HepG2 (cell line): ENCODE data around the gene NLRC5. TPM values are rescaled to one million over a fixed set of nuclear protein-coding genes. Genes with fewer than 3 reads are reported as not detected.

Experiments
- CBFB ChIP-seq: sonication (generic); formaldehyde crosslinking; IDR thresholded peaks from 2 replicates; pipeline ENCODE4 v1.4.0; 2020; ENCODE audit warnings: missing genetic modification reagents
- DMTF1 ChIP-seq: sonication (generic); formaldehyde crosslinking; IDR thresholded peaks from 2 replicates; pipeline ENCODE4 v1.4.0; 2020; ENCODE audit warnings: mild to moderate bottlenecking, missing genetic modification reagents
- FOXM1 ChIP-seq: sonication (generic); formaldehyde crosslinking; IDR thresholded peaks from 2 replicates; pipeline ENCODE4 v1.5.0; 2020; ENCODE audit warnings: missing genetic modification reagents
- HDAC2 ChIP-seq: sonication (generic); formaldehyde crosslinking; IDR thresholded peaks from 2 replicates; pipeline ENCODE4 v1.4.0; 2020; ENCODE audit warnings: missing genetic modification reagents
- KAT7 ChIP-seq: IDR thresholded peaks from 2 replicates; pipeline ENCODE4 v1.6.1; 2018; ENCODE audit warnings: borderline replicate concordance, missing compliant biosample characterization
- REPIN1 ChIP-seq: sonication (generic); formaldehyde crosslinking; IDR thresholded peaks from 2 replicates; pipeline ENCODE4 v1.8.0; 2022; ENCODE audit warnings: missing genetic modification reagents, low read depth, mild to moderate bottlenecking, borderline replicate concordance
- RFX5 ChIP-seq: IDR thresholded peaks from 2 replicates; pipeline ENCODE4 v1.6.1; 2011; ENCODE audit warnings: low read depth, low read length, improper control_type of control experiment
- SIN3A ChIP-seq: IDR thresholded peaks from 2 replicates; pipeline ENCODE4 v1.6.1; 2011; ENCODE audit warnings: low read depth, mild to moderate bottlenecking, control low read depth, low read length, borderline replicate concordance
- ZEB1 ChIP-seq: IDR thresholded peaks from 2 replicates; pipeline ENCODE4 v1.6.1; 2012; ENCODE audit warnings: mild to moderate bottlenecking, low read depth, inconsistent platforms; ENCODE audit not compliant: insufficient replicate concordance
- ZFP90 ChIP-seq: sonication (generic); formaldehyde crosslinking; IDR thresholded peaks from 2 replicates; pipeline ENCODE4 v1.8.0; 2022; ENCODE audit warnings: missing genetic modification reagents, mild to moderate bottlenecking, inconsistent platforms, borderline replicate concordance
- ZHX1 ChIP-seq: sonication (generic); formaldehyde crosslinking; IDR thresholded peaks from 2 replicates; pipeline ENCODE4 v1.8.1; 2022; ENCODE audit warnings: low read depth, mild to moderate bottlenecking, missing genetic modification reagents
- ZNF260 ChIP-seq: sonication (generic); formaldehyde crosslinking; IDR thresholded peaks from 2 replicates; pipeline ENCODE4 v1.4.0; 2020; ENCODE audit warnings: missing genetic modification reagents, low read depth, mild to moderate bottlenecking, borderline replicate concordance
- ZNF3 ChIP-seq: IDR thresholded peaks from 2 replicates; pipeline ENCODE4 v1.7.0; 2017; ENCODE audit warnings: inconsistent platforms
- ZNF317 ChIP-seq: sonication (generic); formaldehyde crosslinking; IDR thresholded peaks from 2 replicates; pipeline ENCODE4 v1.5.0; 2020; ENCODE audit warnings: mild to moderate bottlenecking, missing genetic modification reagents
- ZNF790 ChIP-seq: sonication (generic); formaldehyde crosslinking; IDR thresholded peaks from 2 replicates; pipeline ENCODE4 v1.8.0; 2022; ENCODE audit warnings: missing genetic modification reagents, mild to moderate bottlenecking, borderline replicate concordance
- polyA plus RNA-seq, 8 experiments: library from polyadenylated mRNA; depleted of rRNA in 3 of 8; stranded (reverse) in 7 of 8; unstranded in 1 of 8; fragments of >200 nt; fragmentation: Illumina TruSeq in 4 of 8; extraction: Trizol in 4 of 8; gene quantifications; 2 replicates each; pipeline versions ENCODE4 v1.2.1 to v1.2.3, GENCODE V29; 2011 to 2016; ENCODE audit warnings: low read depth in 4 of 8, missing spikeins in 1 of 8, mixed read lengths in 1 of 8; ENCODE audit not compliant: insufficient read depth in 1 of 8
- total RNA-seq, 5 experiments: library from RNA; depleted of rRNA; stranded (reverse); fragments of >200 nt; fragmentation: Illumina TruSeq; extraction: Trizol; gene quantifications; 2 replicates each; pipeline ENCODE4 v1.2.3, GENCODE V29; 2016; ENCODE audit warnings: low read depth in 1 of 5
- TF ChIP-seq, protein P1 (sequence below): sonication (generic); formaldehyde crosslinking; IDR thresholded peaks from 2 replicates; pipeline ENCODE4 v1.4.0; 2020; ENCODE audit warnings: missing genetic modification reagents, borderline replicate concordance

Gene NLRC5
- total and polyA plus RNA-seq, 2 of the 13 experiments (the other 11 are each of a cell fraction or from before 2014, with no cell fraction given) = 6.3 to 12.7 TPM

DNA sequence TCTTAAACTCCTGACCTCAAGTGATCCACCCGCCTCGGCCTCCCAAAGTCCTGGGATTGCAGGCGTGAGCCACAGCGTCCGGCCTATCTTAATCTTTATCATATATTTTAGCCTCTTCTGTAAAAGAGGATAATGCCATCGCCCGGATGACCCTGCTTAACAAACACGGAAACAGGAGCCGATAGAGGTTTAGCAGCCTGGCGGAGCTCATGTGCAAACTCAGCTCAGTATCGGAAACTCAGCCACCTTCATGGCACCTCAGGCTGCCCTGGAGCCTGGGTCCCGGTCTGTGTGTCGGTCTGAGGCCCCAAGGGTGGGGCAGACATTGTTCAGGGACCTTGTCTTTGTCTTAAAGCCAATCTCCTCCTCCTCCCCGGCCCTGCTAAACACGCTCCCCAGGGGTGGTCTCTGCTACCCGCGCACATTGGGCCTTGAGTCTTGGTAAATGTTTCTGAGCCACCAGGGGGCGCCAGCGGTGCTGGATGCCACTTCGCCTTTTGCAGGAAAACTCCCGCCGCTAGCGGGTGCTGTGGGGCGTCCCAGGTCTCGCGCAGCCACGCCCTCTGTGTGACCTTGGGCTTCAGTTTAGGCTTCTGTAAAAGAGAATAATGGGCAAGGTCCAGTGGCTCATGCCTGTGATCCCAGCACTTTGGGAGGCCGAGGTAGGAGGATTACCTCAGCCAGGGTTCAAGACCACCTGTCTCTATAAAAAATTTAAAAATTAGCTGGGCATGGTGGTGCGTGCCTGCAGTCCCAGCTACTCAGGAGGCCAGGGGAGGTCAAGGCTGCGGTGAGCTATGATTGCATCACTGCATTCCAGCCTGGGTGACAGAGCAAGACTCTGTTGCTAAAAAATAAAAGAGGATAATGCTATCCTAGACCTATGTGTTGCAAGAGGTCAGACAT, 24.9 kb upstream of the NLRC5 start (continued):
- TF ChIP-seq, protein P1, sequence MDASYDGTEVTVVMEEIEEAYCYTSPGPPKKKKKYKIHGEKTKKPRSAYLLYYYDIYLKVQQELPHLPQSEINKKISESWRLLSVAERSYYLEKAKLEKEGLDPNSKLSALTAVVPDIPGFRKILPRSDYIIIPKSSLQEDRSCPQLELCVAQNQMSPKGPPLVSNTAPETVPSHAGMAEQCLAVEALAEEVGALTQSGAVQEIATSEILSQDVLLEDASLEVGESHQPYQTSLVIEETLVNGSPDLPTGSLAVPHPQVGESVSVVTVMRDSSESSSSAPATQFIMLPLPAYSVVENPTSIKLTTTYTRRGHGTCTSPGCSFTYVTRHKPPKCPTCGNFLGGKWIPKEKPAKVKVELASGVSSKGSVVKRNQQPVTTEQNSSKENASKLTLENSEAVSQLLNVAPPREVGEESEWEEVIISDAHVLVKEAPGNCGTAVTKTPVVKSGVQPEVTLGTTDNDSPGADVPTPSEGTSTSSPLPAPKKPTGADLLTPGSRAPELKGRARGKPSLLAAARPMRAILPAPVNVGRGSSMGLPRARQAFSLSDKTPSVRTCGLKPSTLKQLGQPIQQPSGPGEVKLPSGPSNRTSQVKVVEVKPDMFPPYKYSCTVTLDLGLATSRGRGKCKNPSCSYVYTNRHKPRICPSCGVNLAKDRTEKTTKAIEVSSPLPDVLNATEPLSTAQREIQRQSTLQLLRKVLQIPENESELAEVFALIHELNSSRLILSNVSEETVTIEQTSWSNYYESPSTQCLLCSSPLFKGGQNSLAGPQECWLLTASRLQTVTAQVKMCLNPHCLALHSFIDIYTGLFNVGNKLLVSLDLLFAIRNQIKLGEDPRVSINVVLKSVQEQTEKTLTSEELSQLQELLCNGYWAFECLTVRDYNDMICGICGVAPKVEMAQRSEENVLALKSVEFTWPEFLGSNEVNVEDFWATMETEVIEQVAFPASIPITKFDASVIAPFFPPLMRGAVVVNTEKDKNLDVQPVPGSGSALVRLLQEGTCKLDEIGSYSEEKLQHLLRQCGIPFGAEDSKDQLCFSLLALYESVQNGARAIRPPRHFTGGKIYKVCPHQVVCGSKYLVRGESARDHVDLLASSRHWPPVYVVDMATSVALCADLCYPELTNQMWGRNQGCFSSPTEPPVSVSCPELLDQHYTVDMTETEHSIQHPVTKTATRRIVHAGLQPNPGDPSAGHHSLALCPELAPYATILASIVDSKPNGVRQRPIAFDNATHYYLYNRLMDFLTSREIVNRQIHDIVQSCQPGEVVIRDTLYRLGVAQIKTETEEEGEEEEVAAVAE (CRISPR knock-in tag) = no peak; the same call in 1 of the 2 replicates
- TF ChIP-seq RFX5 (peak; percentile 25; the same call in 1 of the 2 replicates), DMTF1 (CRISPR knock-in tag) (no peak), FOXM1 (CRISPR knock-in tag) (no peak), ZFP90 (peak; percentile 67; the same call in 1 of the 2 replicates), ZNF317 (CRISPR knock-in tag) (peak; percentile 49; the same call in 1 of the 2 replicates), SIN3A (no peak), ZNF260 (CRISPR knock-in tag) (no peak), CBFB (CRISPR knock-in tag) (peak; percentile 99), ZHX1 (CRISPR knock-in tag) (no peak), HDAC2 (peak; percentile 92), ZNF790 (CRISPR knock-in tag) (no peak), ZEB1 (peak; percentile 27), REPIN1 (CRISPR knock-in tag) (peak; percentile 59; the same call in 1 of the 2 replicates), ZNF3 (CRISPR knock-in tag) (no peak), KAT7 (CRISPR knock-in tag) (no peak)
